ENCODE data around the gene COBL. TPM values are rescaled to one million over a fixed set of nuclear protein-coding genes. Genes with fewer than 3 reads are reported as not detected.

COBL gene
- polyA plus RNA-seq, 3 donors, result not detected

- H3K27me3 ChIP-seq (ENCODE audit: control insufficient read depth in 2 of 2, insufficient read depth in 2 of 2, low read length in 2 of 2), result no peaks in the 10 kb centered on the region
- Mint-ChIP-seq H3K27ac (peak overlapping the region in 1 of 7 donors; percentile 35), H3K4me3 (no peak overlapping the region), H3K36me3 (no peaks in the 10 kb centered on the region), H3K4me1 (no peaks in the 10 kb centered on the region), H3K9me3 (peaks cover 0 to 4% (median 0%) of the 10 kb centered on the region in 7 donors), H3K27me3 (ENCODE audit: low read depth in 3 of 3) (no peaks in the 10 kb centered on the region)
- TF ChIP-seq, protein P1, sequence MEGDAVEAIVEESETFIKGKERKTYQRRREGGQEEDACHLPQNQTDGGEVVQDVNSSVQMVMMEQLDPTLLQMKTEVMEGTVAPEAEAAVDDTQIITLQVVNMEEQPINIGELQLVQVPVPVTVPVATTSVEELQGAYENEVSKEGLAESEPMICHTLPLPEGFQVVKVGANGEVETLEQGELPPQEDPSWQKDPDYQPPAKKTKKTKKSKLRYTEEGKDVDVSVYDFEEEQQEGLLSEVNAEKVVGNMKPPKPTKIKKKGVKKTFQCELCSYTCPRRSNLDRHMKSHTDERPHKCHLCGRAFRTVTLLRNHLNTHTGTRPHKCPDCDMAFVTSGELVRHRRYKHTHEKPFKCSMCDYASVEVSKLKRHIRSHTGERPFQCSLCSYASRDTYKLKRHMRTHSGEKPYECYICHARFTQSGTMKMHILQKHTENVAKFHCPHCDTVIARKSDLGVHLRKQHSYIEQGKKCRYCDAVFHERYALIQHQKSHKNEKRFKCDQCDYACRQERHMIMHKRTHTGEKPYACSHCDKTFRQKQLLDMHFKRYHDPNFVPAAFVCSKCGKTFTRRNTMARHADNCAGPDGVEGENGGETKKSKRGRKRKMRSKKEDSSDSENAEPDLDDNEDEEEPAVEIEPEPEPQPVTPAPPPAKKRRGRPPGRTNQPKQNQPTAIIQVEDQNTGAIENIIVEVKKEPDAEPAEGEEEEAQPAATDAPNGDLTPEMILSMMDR (IDR thresholded peaks at IDR 0.05), result no peak
- no peak overlapping the region for H3K9ac ChIP-seq (ENCODE audit: insufficient read depth, low read length, poor library complexity, severe bottlenecking)
- H3K27ac ChIP-seq (ENCODE audit: low read depth in 1 of 2, low read length in 2 of 2), result no peak overlapping the region
- no CpG with 5 or more reads among the region's 3 CpGs for WGBS (ENCODE audit: insufficient coverage)
- no peaks in the 10 kb centered on the region for H3K79me2 ChIP-seq (ENCODE audit: insufficient read depth, low read length)
- DNase-seq, result no peak
- H2AFZ ChIP-seq (ENCODE audit: insufficient read depth, low read depth, low read length, poor library complexity, severe bottlenecking), result no peak overlapping the region
- H3K9me3 ChIP-seq (replicated peaks in 1 of 2; ENCODE audit: control insufficient read depth in 1 of 2, insufficient read depth in 1 of 2, low read length in 2 of 2), result no peaks in the 10 kb centered on the region
- intact Hi-C loops (cut with micrococcal nuclease), result no loop called here
- no peak overlapping the region for H3K4me2 ChIP-seq (replicated peaks; ENCODE audit: extremely low read depth, low read length, poor library complexity, severe bottlenecking)
- no peaks in the 10 kb centered on the region for H3K4me1 ChIP-seq (ENCODE audit: control insufficient read depth in 1 of 2, insufficient read depth in 2 of 2, low read length in 2 of 2)
- no peaks in the 10 kb centered on the region for H3K36me3 ChIP-seq (replicated peaks in 1 of 2; ENCODE audit: control insufficient read depth in 1 of 2, insufficient read depth in 2 of 2, low read length in 2 of 2)
- no peaks in the 10 kb centered on the region for H4K20me1 ChIP-seq (ENCODE audit: insufficient read depth, low read length)
- H3K4me3 ChIP-seq (replicated peaks in 1 of 3; ENCODE audit: low read depth in 2 of 3, low read length in 3 of 3), result no peak overlapping the region
Measured at GRCh38 chr7:51077316-51077986, 239.2 kb downstream of the COBL start.

GRCh38 chr7:51075681-51076580, 240.7 kb downstream of the COBL start:
- Histone ChIP-seq H3K9ac (ENCODE audit: insufficient read depth, low read length, poor library complexity, severe bottlenecking) (no peak overlapping the region), H3K27ac (ENCODE audit: low read depth in 1 of 2, low read length in 2 of 2) (no peak overlapping the region), H4K20me1 (ENCODE audit: insufficient read depth, low read length) (no peaks in the 10 kb centered on the region), H3K4me3 (replicated peaks in 1 of 3; ENCODE audit: low read depth in 2 of 3, low read length in 3 of 3) (no peak overlapping the region), H3K9me3 (replicated peaks in 1 of 2; ENCODE audit: control insufficient read depth in 1 of 2, insufficient read depth in 1 of 2, low read length in 2 of 2) (no peaks in the 10 kb centered on the region), H3K4me1 (ENCODE audit: control insufficient read depth in 1 of 2, insufficient read depth in 2 of 2, low read length in 2 of 2) (no peaks in the 10 kb centered on the region), H3K27me3 (ENCODE audit: control insufficient read depth in 2 of 2, insufficient read depth in 2 of 2, low read length in 2 of 2) (no peaks in the 10 kb centered on the region), H3K79me2 (ENCODE audit: insufficient read depth, low read length) (no peaks in the 10 kb centered on the region), H2AFZ (ENCODE audit: insufficient read depth, low read depth, low read length, poor library complexity, severe bottlenecking) (no peak overlapping the region), H3K36me3 (replicated peaks in 1 of 2; ENCODE audit: control insufficient read depth in 1 of 2, insufficient read depth in 2 of 2, low read length in 2 of 2) (no peaks in the 10 kb centered on the region), H3K4me2 (replicated peaks; ENCODE audit: extremely low read depth, low read length, poor library complexity, severe bottlenecking) (no peak overlapping the region)
- Mint-ChIP-seq H3K36me3 (no peaks in the 10 kb centered on the region), H3K27ac (no peak overlapping the region), H3K9me3 (peaks cover 0 to 4% (median 0%) of the 10 kb centered on the region in 7 donors), H3K27me3 (ENCODE audit: low read depth in 3 of 3) (peaks cover 0 to under 1% (median 0%) of the 10 kb centered on the region in 3 donors), H3K4me3 (no peak overlapping the region), H3K4me1 (no peaks in the 10 kb centered on the region)
- DNase-seq, result no peak
- WGBS (ENCODE audit: insufficient coverage), result 42% methylated on average over 5 of the region's 11 CpGs
- TF ChIP-seq, protein P1 (IDR thresholded peaks at IDR 0.05), result no peak
- intact Hi-C loops (cut with micrococcal nuclease), result no loop called here

Measured in CD14-positive monocyte (primary cell).